Mesenchymal stem cell (in vitro differentiated cells and primary cell): ENCODE measurements around the gene HUNK.

Source experiments
- DNase-seq: peaks from one replicate; pipeline ENCODE4 v3.0.0-alpha.2; 2013
- H2AFZ ChIP-seq: one replicate; pipeline ENCODE4 v1.6.1; 2013; ENCODE audit warnings: low read depth, mild to moderate bottlenecking, control low read depth, inconsistent platforms, low read length, moderate library complexity
- H2AK5ac ChIP-seq: 2 replicates; pipeline ENCODE4 v1.6.1; 2013; ENCODE audit warnings: low read length, moderate library complexity, mild to moderate bottlenecking, inconsistent platforms; ENCODE audit not compliant: severe bottlenecking
- H2BK120ac ChIP-seq: one replicate; pipeline ENCODE4 v1.6.1; 2013; ENCODE audit warnings: low read depth, mild to moderate bottlenecking, inconsistent platforms, low read length, moderate library complexity
- H2BK12ac ChIP-seq, 2 experiments: one replicate each; pipeline ENCODE4 v1.6.1; 2013; ENCODE audit warnings: inconsistent platforms in 2 of 2, low read length in 2 of 2, mild to moderate bottlenecking in 2 of 2, moderate library complexity in 2 of 2, control low read depth in 1 of 2
- H2BK15ac ChIP-seq: one replicate; pipeline ENCODE4 v1.6.1; 2013; ENCODE audit warnings: mild to moderate bottlenecking, low read depth, inconsistent platforms; ENCODE audit not compliant: poor library complexity, severe bottlenecking
- H2BK5ac ChIP-seq: 2 replicates; pipeline ENCODE4 v1.6.1; 2013; ENCODE audit warnings: low read depth, mild to moderate bottlenecking, low read length, control low read depth, inconsistent platforms; ENCODE audit not compliant: poor library complexity, severe bottlenecking
- H3K14ac ChIP-seq, 2 experiments: one replicate each; pipeline ENCODE4 v1.6.1; 2013; ENCODE audit warnings: inconsistent platforms in 2 of 2, low read length in 2 of 2, control low read depth in 1 of 2, mild to moderate bottlenecking in 1 of 2, moderate library complexity in 1 of 2
- H3K18ac ChIP-seq, 2 experiments: one replicate each; pipeline ENCODE4 v1.6.1; 2013; ENCODE audit warnings: inconsistent platforms in 2 of 2, low read length in 2 of 2, control low read depth in 1 of 2, low read depth in 1 of 2, mild to moderate bottlenecking in 1 of 2
- H3K23ac ChIP-seq, 2 experiments: one replicate each; pipeline ENCODE4 v1.6.1; 2013; ENCODE audit warnings: inconsistent platforms in 2 of 2, low read length in 2 of 2, mild to moderate bottlenecking in 2 of 2, moderate library complexity in 2 of 2, control low read depth in 1 of 2
- H3K27ac ChIP-seq: 2 replicates; pipeline ENCODE4 v1.5.1; 2013; ENCODE audit warnings: mild to moderate bottlenecking, moderate library complexity, low read length, control low read depth, inconsistent platforms; ENCODE audit not compliant: poor library complexity, severe bottlenecking
- H3K27me3 ChIP-seq, 2 experiments: 2 replicates each; pipeline versions ENCODE4 v1.6.1 to v1.7.0; 2013; ENCODE audit warnings: low read length in 2 of 2, mild to moderate bottlenecking in 2 of 2, moderate library complexity in 2 of 2, control low read depth in 1 of 2, inconsistent platforms in 1 of 2; ENCODE audit not compliant: control insufficient read depth in 1 of 2, insufficient read depth in 1 of 2
- H3K36me3 ChIP-seq, 2 experiments: 2 replicates each; pipeline versions ENCODE4 v1.6.1 to v1.7.0; 2013; ENCODE audit warnings: low read length in 2 of 2, control low read depth in 1 of 2, inconsistent platforms in 1 of 2, low read depth in 1 of 2, mild to moderate bottlenecking in 1 of 2; ENCODE audit not compliant: insufficient read depth in 2 of 2, control insufficient read depth in 1 of 2
- H3K4ac ChIP-seq, 2 experiments: one replicate each; pipeline ENCODE4 v1.6.1; 2013; ENCODE audit warnings: inconsistent platforms in 2 of 2, low read length in 2 of 2, mild to moderate bottlenecking in 2 of 2, moderate library complexity in 2 of 2, control low read depth in 1 of 2, low read depth in 1 of 2
- H3K4me1 ChIP-seq: 2 replicates; pipeline ENCODE4 v1.6.1; 2013; ENCODE audit warnings: low read depth, low read length, control low read depth; ENCODE audit not compliant: control insufficient read depth, insufficient read depth
- H3K4me2 ChIP-seq: 2 replicates; pipeline ENCODE4 v1.6.1; 2013; ENCODE audit warnings: low read length, mild to moderate bottlenecking, inconsistent platforms; ENCODE audit not compliant: poor library complexity, severe bottlenecking
- H3K4me3 ChIP-seq, 2 experiments: 2 replicates each; pipeline versions ENCODE4 v1.5.1 to v1.7.0; 2013; ENCODE audit warnings: low read length in 2 of 2, mild to moderate bottlenecking in 2 of 2, control low read depth in 1 of 2, low read depth in 1 of 2; ENCODE audit not compliant: insufficient read depth in 1 of 2
- H3K79me1 ChIP-seq: replicated peaks from 2 replicates; pipeline ENCODE4 v1.6.1; 2013; ENCODE audit warnings: mild to moderate bottlenecking, control low read depth, low read length, inconsistent platforms; ENCODE audit not compliant: poor library complexity, severe bottlenecking
- H3K9ac ChIP-seq: 2 replicates; pipeline ENCODE4 v1.7.0; 2013; ENCODE audit warnings: mild to moderate bottlenecking, low read length, moderate library complexity
- H3K9me3 ChIP-seq: 2 replicates; pipeline ENCODE4 v1.7.0; 2013; ENCODE audit warnings: mild to moderate bottlenecking, low read length; ENCODE audit not compliant: control insufficient read depth
- H4K8ac ChIP-seq: one replicate; pipeline ENCODE4 v1.6.1; 2013; ENCODE audit warnings: inconsistent platforms, mild to moderate bottlenecking, low read length, moderate library complexity
- H4K91ac ChIP-seq: one replicate; pipeline ENCODE4 v1.6.1; 2013; ENCODE audit warnings: mild to moderate bottlenecking, low read length, inconsistent platforms
- WGBS: methylation state at CpG from one replicate; pipeline ENCODE4 v1.1.7; 2013; ENCODE audit warnings: mixed read lengths; 5-methylcytosine and 5-hydroxymethylcytosine counted together

The HUNK gene

DNA sequence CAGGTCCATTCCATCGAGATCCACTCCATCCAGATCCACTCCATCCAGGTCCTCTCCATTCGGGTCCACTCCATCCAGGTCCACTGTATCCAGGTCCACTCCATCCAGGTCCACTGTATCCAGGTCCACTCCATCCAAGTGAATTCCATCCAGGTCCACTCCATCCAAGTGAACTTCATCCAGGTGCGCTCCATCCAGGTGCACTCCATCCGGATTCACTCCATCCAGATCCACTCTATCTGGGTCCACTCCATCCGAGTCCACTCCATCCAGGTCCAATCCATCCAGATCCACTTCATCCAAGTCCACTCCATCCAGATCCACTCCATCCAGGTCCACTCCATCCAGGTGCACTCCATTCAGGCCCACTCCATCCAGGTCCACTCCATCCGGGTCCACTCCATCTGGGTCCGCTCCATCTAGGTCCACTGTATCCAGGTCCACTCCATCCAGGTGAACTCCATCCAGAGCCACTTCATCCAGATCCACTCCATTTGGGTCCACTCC lies 157.4 kb downstream of the HUNK start:
- Histone ChIP-seq H3K4me1 (no peaks in the 10 kb centered on the region), H3K79me1 (no peaks in the 10 kb centered on the region), H2BK5ac (no peak overlapping the region), H2AK5ac (no peak overlapping the region), H3K23ac (no peak overlapping the region), H2BK120ac (no peak overlapping the region), H4K8ac (no peak overlapping the region), H3K9ac (no peak overlapping the region), H2AFZ (no peak overlapping the region), H3K9me3 (peaks cover 2% of the 10 kb centered on the region), H4K91ac (no peak overlapping the region), H3K27me3 (peaks cover 0 to 34% of the 10 kb centered on the region in 2 experiments), H3K36me3 (no peaks in the 10 kb centered on the region), H3K14ac (no peak overlapping the region), H3K4me3 (no peak overlapping the region), H2BK15ac (no peak overlapping the region), H2BK12ac (no peak overlapping the region), H3K4me2 (no peak overlapping the region), H3K18ac (no peak overlapping the region), H3K27ac (no peak overlapping the region), H3K4ac (no peak overlapping the region)
- WGBS: 60% methylated on average over 7 of the region's 7 CpGs
- no peak for DNase-seq

- WGBS: 82% methylated on average over 5 of the region's 5 CpGs
- no peak overlapping the region for H3K4me2 ChIP-seq
- H2AFZ ChIP-seq: no peak overlapping the region
- no peaks in the 10 kb centered on the region for H3K36me3 ChIP-seq
- no peak overlapping the region for H3K4ac ChIP-seq
- H2BK15ac ChIP-seq: no peak overlapping the region
- H4K91ac ChIP-seq: no peak overlapping the region
- no peak overlapping the region for H4K8ac ChIP-seq
- H3K79me1 ChIP-seq: no peaks in the 10 kb centered on the region
- H2AK5ac ChIP-seq: no peak overlapping the region
- no peaks in the 10 kb centered on the region for H3K4me1 ChIP-seq
- H2BK12ac ChIP-seq: no peak overlapping the region
- H3K27me3 ChIP-seq: peaks cover 0 to 17% of the 10 kb centered on the region in 2 experiments
- H3K9ac ChIP-seq: no peak overlapping the region
- no peak overlapping the region for H3K23ac ChIP-seq
- no peak overlapping the region for H3K27ac ChIP-seq
- no peak overlapping the region for H3K4me3 ChIP-seq
- no peak overlapping the region for H3K18ac ChIP-seq
- no peak for DNase-seq
- peaks cover 2% of the 10 kb centered on the region for H3K9me3 ChIP-seq
- no peak overlapping the region for H2BK5ac ChIP-seq
- no peak overlapping the region for H2BK120ac ChIP-seq
- no peak overlapping the region for H3K14ac ChIP-seq
These were observed 162.0 kb downstream of the HUNK start for GRCh38 chr21:32034850-32035249.

DNA sequence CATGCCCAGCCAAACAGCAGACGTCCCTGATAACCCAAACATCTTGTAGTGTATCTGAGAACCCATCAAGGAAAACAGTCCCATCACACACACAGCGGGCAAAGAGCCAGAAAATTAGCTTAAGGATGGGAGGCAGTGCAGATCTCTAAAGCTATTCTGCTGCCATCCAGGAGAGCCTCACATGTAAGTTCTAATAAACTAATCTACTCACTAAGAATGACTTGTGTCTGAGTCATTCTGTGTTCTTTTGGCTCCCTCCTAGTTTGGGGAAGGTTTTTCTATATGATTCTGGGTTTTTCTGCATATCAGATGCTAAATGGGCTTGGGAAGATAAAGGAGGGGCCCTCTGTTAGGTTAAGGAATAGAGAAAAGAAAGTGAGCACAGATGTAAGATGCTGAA lies 162.8 kb downstream of the HUNK start:
- DNase-seq: no peak
- H4K91ac ChIP-seq: no peak overlapping the region
- H3K4me2 ChIP-seq: no peak overlapping the region

GRCh38 chr21:32036756-32037155 lies 163.9 kb downstream of the HUNK start:
- H3K23ac ChIP-seq: no peak overlapping the region

More for the DNA sequence above, 162.8 kb downstream of the HUNK start:
- Histone ChIP-seq H3K14ac (no peak overlapping the region), H2BK15ac (no peak overlapping the region), H2AFZ (no peak overlapping the region), H3K23ac (no peak overlapping the region), H2BK120ac (no peak overlapping the region), H4K8ac (no peak overlapping the region), H2AK5ac (no peak overlapping the region), H2BK12ac (no peak overlapping the region), H3K36me3 (no peaks in the 10 kb centered on the region), H3K18ac (no peak overlapping the region), H3K9me3 (no peaks in the 10 kb centered on the region), H3K4ac (no peak overlapping the region), H3K9ac (no peak overlapping the region), H3K4me1 (no peaks in the 10 kb centered on the region), H3K79me1 (no peaks in the 10 kb centered on the region), H2BK5ac (no peak overlapping the region), H3K27ac (no peak overlapping the region), H3K27me3 (peaks cover 0 to 11% of the 10 kb centered on the region in 2 experiments), H3K4me3 (no peak overlapping the region)
- WGBS: 57% methylated on average over 1 of the region's 2 CpGs

More at GRCh38 chr21:32036756-32037155, 163.9 kb downstream of the HUNK start:
- 38% methylated on average over 1 of the region's 2 CpGs for WGBS
- no peak overlapping the region for H3K27ac ChIP-seq
- no peak overlapping the region for H4K91ac ChIP-seq
- H2BK12ac ChIP-seq: no peak overlapping the region
- no peaks in the 10 kb centered on the region for H3K79me1 ChIP-seq
- no peak overlapping the region for H2AK5ac ChIP-seq
- no peak overlapping the region for H3K14ac ChIP-seq
- H3K4me1 ChIP-seq: no peaks in the 10 kb centered on the region
- no peaks in the 10 kb centered on the region for H3K9me3 ChIP-seq
- no peaks in the 10 kb centered on the region for H3K27me3 ChIP-seq
- H2BK5ac ChIP-seq: no peak overlapping the region
- no peak for DNase-seq
- no peak overlapping the region for H3K4ac ChIP-seq
- H4K8ac ChIP-seq: no peak overlapping the region
- H3K4me3 ChIP-seq: no peak overlapping the region
- H2BK120ac ChIP-seq: no peak overlapping the region
- no peak overlapping the region for H3K4me2 ChIP-seq
- H3K18ac ChIP-seq: no peak overlapping the region
- H3K9ac ChIP-seq: no peak overlapping the region
- no peak overlapping the region for H2AFZ ChIP-seq
- H2BK15ac ChIP-seq: no peak overlapping the region
- H3K36me3 ChIP-seq: no peaks in the 10 kb centered on the region
